Mucosa of gallbladder (tissue), 1 donor: ENCODE measurements around the gene DDAH2. TPM values are rescaled to one million over a fixed set of nuclear protein-coding genes. Genes with fewer than 3 reads are reported as not detected.

Experiments
- DNase-seq: peaks from one replicate; pipeline ENCODE4 v3.0.0-alpha.2; 2020; ENCODE audit warnings: low spot score
- total RNA-seq: library from RNA; stranded (reverse); gene quantifications from one replicate; pipeline ENCODE4 v1.2.1, GENCODE V29; 2021
- donor health status: DM: no; HTN: no; CAD: no.

DDAH2 gene
- total RNA-seq, 1 donor from 2014 or later = 130 TPM

GRCh38 chr6:31689249-31690110 lies 39.6 kb downstream of the DDAH2 start:
- DNase-seq = no peak

- no peak for DNase-seq
Measured at GRCh38 chr6:31687860-31688693, 41.0 kb downstream of the DDAH2 start.

GRCh38 chr6:31687321-31687720 lies 41.8 kb downstream of the DDAH2 start:
- no peak for DNase-seq

GRCh38 chr6:31686483-31686882 lies 42.6 kb downstream of the DDAH2 start:
- DNase-seq = no peak

GRCh38 chr6:31683591-31683990 lies 45.5 kb downstream of the DDAH2 start:
- no peak for DNase-seq

GRCh38 chr6:31681135-31681671 lies 47.9 kb downstream of the DDAH2 start:
- DNase-seq = no peak

GRCh38 chr6:31680226-31681134 lies 48.6 kb downstream of the DDAH2 start, which contains the start of gene LY6G5C:
TSS of gene LY6G5C (minus strand) at chr6:31681067. CDS start at chr6:31680373, 694 bp downstream.
- peak; percentile 85 for DNase-seq

GRCh38 chr6:31677955-31678354 lies 51.1 kb downstream of the DDAH2 start:
- DNase-seq = no peak

Other genes with a start within 250 kb of the DDAH2 start
- gene MICB, start 231.2 kb downstream of the DDAH2 start, total RNA-seq = 2.7 TPM
- gene MCCD1, start 200.3 kb downstream of the DDAH2 start, total RNA-seq = not detected
- gene DDX39B, start 187.3 kb downstream of the DDAH2 start, total RNA-seq = 246 TPM
- gene ATP6V1G2, start 182.7 kb downstream of the DDAH2 start, total RNA-seq = 4.1 TPM
- 27.7 TPM for gene NFKBIL1, start 181.7 kb downstream of the DDAH2 start, total RNA-seq
- 1.9 TPM for gene LTA, start 157.0 kb downstream of the DDAH2 start, total RNA-seq
- gene TNF, start 153.7 kb downstream of the DDAH2 start, total RNA-seq = 6.6 TPM
- gene LTB, start 146.9 kb downstream of the DDAH2 start, total RNA-seq = 4.9 TPM
- gene LST1, start 143.0 kb downstream of the DDAH2 start, total RNA-seq = 18.4 TPM
- gene NCR3, start 136.3 kb downstream of the DDAH2 start, total RNA-seq = not detected
- 26.8 TPM for gene AIF1, start 114.1 kb downstream of the DDAH2 start, total RNA-seq
- gene PRRC2A, start 108.6 kb downstream of the DDAH2 start, total RNA-seq = 162 TPM
- 288 TPM for gene BAG6, start 76.6 kb downstream of the DDAH2 start, total RNA-seq
- gene APOM, start 73.4 kb downstream of the DDAH2 start, total RNA-seq = 2.2 TPM
- 30.5 TPM for gene C6orf47, start 68.5 kb downstream of the DDAH2 start, total RNA-seq
- 18.7 TPM for gene GPANK1, start 64.3 kb downstream of the DDAH2 start, total RNA-seq
- gene CSNK2B, start 63.2 kb downstream of the DDAH2 start, total RNA-seq = 108 TPM
- gene LY6G5B, start 59.3 kb downstream of the DDAH2 start, total RNA-seq = 8.1 TPM
- gene LY6G5C, start 48.2 kb downstream of the DDAH2 start, total RNA-seq = 5.2 TPM
- 103 TPM for gene ABHD16A, start 26.0 kb downstream of the DDAH2 start, total RNA-seq
- gene LY6G6F, start 22.4 kb downstream of the DDAH2 start, total RNA-seq = not detected
- not detected for gene LY6G6D, start 14.0 kb downstream of the DDAH2 start, total RNA-seq
- gene LY6G6C, start 7.6 kb downstream of the DDAH2 start, total RNA-seq = not detected
- gene MPIG6B, start 5.9 kb downstream of the DDAH2 start, total RNA-seq = 0.37 TPM
- gene CLIC1, start 7.2 kb upstream of the DDAH2 start, total RNA-seq = 394 TPM
- 19.7 TPM for gene MSH5, start 10.7 kb upstream of the DDAH2 start, total RNA-seq
- 2.7 TPM for gene SAPCD1, start 33.4 kb upstream of the DDAH2 start, total RNA-seq
- gene VWA7, start 48.0 kb upstream of the DDAH2 start, total RNA-seq = 18.5 TPM
- gene VARS1, start 66.5 kb upstream of the DDAH2 start, total RNA-seq = 49.7 TPM
- 32.5 TPM for gene LSM2, start 77.7 kb upstream of the DDAH2 start, total RNA-seq
- 2.8 TPM for gene HSPA1L, start 86.0 kb upstream of the DDAH2 start, total RNA-seq
- 347 TPM for gene HSPA1A, start 86.2 kb upstream of the DDAH2 start, total RNA-seq
- 277 TPM for gene HSPA1B, start 98.4 kb upstream of the DDAH2 start, total RNA-seq
- gene NEU1, start 133.5 kb upstream of the DDAH2 start, total RNA-seq = 91.2 TPM
- 457 TPM for gene SLC44A4, start 149.7 kb upstream of the DDAH2 start, total RNA-seq
- gene EHMT2, start 168.4 kb upstream of the DDAH2 start, total RNA-seq = 63.4 TPM
- gene ZBTB12, start 172.8 kb upstream of the DDAH2 start, total RNA-seq = 11.8 TPM
- gene C2, start 198.4 kb upstream of the DDAH2 start, total RNA-seq = 14.8 TPM
- 476 TPM for gene CFB, start 216.8 kb upstream of the DDAH2 start, total RNA-seq
- 52.1 TPM for gene NELFE, start 229.7 kb upstream of the DDAH2 start, total RNA-seq
- 81.3 TPM for gene SKIC2, start 229.9 kb upstream of the DDAH2 start, total RNA-seq
- 27.6 TPM for gene DXO, start 242.8 kb upstream of the DDAH2 start, total RNA-seq